ENCODE results near the gene GALNT18. TPM values are rescaled to one million over a fixed set of nuclear protein-coding genes. Genes with fewer than 3 reads are reported as not detected.

GALNT18 gene
- total RNA-seq, 4 donors from 2014 or later: 3.5 to 31.4 (median 11.1) TPM

DNA sequence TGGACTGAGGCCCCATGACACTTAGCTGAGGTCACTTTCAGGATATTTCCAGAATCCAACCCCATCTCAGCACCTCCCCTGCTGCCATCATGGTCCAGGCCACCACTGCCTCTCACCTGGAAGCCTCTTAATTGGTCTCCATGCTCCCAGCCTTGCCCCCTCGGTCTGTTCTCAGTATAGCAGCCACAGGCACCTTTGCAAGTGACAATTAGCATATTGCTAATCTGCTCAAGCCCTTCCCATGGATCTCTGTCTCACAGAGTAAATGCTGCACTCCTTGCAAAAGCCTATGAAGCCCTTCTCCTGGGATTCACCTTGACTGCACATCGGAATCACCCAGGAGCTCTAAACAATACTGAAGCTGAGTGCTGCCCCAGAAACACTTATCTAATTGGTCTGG lies 175.2 kb downstream of the GALNT18 start:
- Histone ChIP-seq H3K4me1 (no peaks in the 10 kb centered on the region), H3K9me3 (no peaks in the 10 kb centered on the region)

GRCh38 chr11:11445441-11446185 lies 176.2 kb downstream of the GALNT18 start:
- no peak overlapping the region for H3K27ac ChIP-seq
- DNase-seq: no peak
- no peak for TF ChIP-seq POLR2A (IDR thresholded peaks at IDR 0.05)
- TF ChIP-seq, protein P1, sequence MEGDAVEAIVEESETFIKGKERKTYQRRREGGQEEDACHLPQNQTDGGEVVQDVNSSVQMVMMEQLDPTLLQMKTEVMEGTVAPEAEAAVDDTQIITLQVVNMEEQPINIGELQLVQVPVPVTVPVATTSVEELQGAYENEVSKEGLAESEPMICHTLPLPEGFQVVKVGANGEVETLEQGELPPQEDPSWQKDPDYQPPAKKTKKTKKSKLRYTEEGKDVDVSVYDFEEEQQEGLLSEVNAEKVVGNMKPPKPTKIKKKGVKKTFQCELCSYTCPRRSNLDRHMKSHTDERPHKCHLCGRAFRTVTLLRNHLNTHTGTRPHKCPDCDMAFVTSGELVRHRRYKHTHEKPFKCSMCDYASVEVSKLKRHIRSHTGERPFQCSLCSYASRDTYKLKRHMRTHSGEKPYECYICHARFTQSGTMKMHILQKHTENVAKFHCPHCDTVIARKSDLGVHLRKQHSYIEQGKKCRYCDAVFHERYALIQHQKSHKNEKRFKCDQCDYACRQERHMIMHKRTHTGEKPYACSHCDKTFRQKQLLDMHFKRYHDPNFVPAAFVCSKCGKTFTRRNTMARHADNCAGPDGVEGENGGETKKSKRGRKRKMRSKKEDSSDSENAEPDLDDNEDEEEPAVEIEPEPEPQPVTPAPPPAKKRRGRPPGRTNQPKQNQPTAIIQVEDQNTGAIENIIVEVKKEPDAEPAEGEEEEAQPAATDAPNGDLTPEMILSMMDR (IDR thresholded peaks at IDR 0.05): no peak
- H3K36me3 ChIP-seq: no peaks in the 10 kb centered on the region
- H3K27me3 ChIP-seq: no peaks in the 10 kb centered on the region
- no peaks in the 10 kb centered on the region for H3K4me1 ChIP-seq
- H3K4me3 ChIP-seq: no peak overlapping the region
- H3K9me3 ChIP-seq: no peaks in the 10 kb centered on the region

More for the DNA sequence above, 175.2 kb downstream of the GALNT18 start:
- TF ChIP-seq POLR2A (IDR thresholded peaks at IDR 0.05): no peak
- TF ChIP-seq, protein P1 (IDR thresholded peaks at IDR 0.05): no peak
- Histone ChIP-seq H3K36me3 (no peaks in the 10 kb centered on the region), H3K4me3 (no peak overlapping the region), H3K27me3 (no peaks in the 10 kb centered on the region), H3K27ac (no peak overlapping the region)
- no peak for DNase-seq

DNA sequence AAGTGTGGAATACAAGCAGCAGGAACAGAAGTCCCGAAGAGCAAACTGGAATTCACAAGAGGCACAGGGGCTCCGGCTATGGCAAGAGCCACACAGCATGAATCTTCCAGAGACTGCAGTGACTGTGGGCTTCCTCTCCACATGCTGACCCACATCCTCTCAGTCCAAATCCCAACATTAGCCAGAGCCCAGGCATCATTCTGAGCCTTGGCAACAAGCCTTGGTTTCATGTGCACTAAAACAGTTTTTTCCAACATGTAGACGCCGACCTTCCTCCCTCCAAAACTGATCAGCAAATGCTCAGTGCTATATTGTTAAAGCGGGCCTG lies 177.0 kb downstream of the GALNT18 start:
- TF ChIP-seq, protein P1 (IDR thresholded peaks at IDR 0.05): no peak
- no peak for TF ChIP-seq POLR2A (IDR thresholded peaks at IDR 0.05)
- Histone ChIP-seq H3K27me3 (no peaks in the 10 kb centered on the region), H3K4me1 (no peaks in the 10 kb centered on the region), H3K36me3 (no peaks in the 10 kb centered on the region), H3K27ac (no peak overlapping the region), H3K9me3 (no peaks in the 10 kb centered on the region), H3K4me3 (no peak overlapping the region)
- no peak for DNase-seq

DNA sequence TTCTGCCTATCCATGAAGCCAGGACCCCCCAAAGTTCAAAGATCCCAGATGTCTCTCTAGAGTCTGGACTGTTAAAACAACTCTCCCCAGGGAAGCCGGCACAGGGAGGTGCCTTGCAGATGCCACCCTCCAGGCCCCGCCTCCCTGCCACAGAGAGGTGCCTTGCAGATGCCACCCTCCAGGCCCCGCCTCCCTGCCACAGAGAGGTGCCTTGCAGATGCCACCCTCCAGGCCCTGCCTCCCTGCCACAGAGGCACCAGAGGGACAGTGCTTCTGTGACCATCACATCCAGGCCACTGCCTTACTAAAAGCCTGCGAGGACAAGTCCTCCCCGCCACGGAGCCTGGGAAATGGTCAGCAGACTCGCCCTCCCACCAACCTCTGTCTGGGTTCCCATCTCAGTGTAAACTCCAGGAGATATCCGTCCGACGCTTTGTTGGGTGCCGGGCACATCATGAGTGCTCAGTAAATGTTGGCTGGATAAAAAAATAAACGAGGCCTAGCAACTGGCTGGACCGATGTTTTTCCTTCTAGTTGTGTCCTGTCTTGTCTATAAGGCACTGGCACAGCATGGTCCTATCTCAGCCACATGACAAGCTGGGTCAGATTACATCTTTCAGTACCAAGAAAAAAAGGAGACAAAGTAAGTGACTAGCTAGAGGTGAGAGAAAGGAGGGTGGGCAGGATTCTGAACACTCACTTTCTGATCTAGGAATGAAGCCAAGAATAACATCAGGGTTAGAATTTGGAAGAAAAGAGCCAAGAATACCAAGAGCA lies 177.6 kb downstream of the GALNT18 start:
- no peaks in the 10 kb centered on the region for H3K36me3 ChIP-seq
- TF ChIP-seq, protein P1 (IDR thresholded peaks at IDR 0.05): no peak
- no peak for TF ChIP-seq POLR2A (IDR thresholded peaks at IDR 0.05)
- H3K27ac ChIP-seq: no peak overlapping the region
- no peak for DNase-seq
- no peak overlapping the region for H3K4me3 ChIP-seq
- H3K27me3 ChIP-seq: no peaks in the 10 kb centered on the region
- no peaks in the 10 kb centered on the region for H3K4me1 ChIP-seq
- H3K9me3 ChIP-seq: no peaks in the 10 kb centered on the region

DNA sequence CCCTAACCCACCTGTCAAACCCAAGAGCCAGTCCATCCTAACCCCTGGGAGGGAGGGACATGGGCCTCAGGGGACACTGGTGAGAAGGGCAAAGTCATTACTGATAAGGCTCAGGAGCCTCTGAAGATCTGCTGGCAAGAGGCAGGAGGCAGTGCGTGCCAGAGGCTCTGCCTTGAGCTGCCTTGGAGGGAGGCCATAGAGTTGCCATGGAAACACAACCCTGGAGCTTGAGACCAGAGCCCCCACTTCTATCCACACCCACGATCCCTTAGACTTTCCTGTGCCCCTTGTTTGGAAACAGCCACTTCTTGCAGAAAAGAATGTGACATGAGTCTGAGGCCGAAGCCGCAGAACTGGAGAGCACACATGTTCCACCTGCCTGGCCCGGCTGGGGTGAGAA lies 179.0 kb downstream of the GALNT18 start:
- TF ChIP-seq, protein P1 (IDR thresholded peaks at IDR 0.05): no peak
- TF ChIP-seq POLR2A (IDR thresholded peaks at IDR 0.05): no peak
- Histone ChIP-seq H3K36me3 (no peaks in the 10 kb centered on the region), H3K27me3 (no peaks in the 10 kb centered on the region), H3K4me3 (no peak overlapping the region), H3K9me3 (no peaks in the 10 kb centered on the region), H3K27ac (no peak overlapping the region), H3K4me1 (no peaks in the 10 kb centered on the region)
- no peak for DNase-seq
